Esophagus muscularis mucosa (tissue), 4 donors: ENCODE measurements around the gene AKT1.

Experiments used
- CTCF ChIP-seq, 3 experiments: fragments of 200-600 bp in 2 of 3; fragments of 450-650 bp in 1 of 3; sonication (generic) in 2 of 3; IDR thresholded peaks; one replicate each; pipeline ENCODE4 v1.5.1; 2017 to 2019; ENCODE audit warnings: antibody characterized with exemption in 3 of 3, mild to moderate bottlenecking in 2 of 3, moderate library complexity in 1 of 3
- EP300 ChIP-seq: sonication (generic); formaldehyde crosslinking; IDR thresholded peaks from one replicate; pipeline ENCODE4 v1.6.1; 2017; ENCODE audit warnings: antibody characterized with exemption
- POLR2A ChIP-seq: fragments of 450-650 bp; IDR thresholded peaks from one replicate; pipeline ENCODE4 v1.6.1; 2017; ENCODE audit warnings: antibody characterized with exemption, moderate library complexity, mild to moderate bottlenecking, low read depth
- POLR2AphosphoS5 ChIP-seq, 2 donors: sonication (generic); formaldehyde crosslinking; IDR thresholded peaks; one replicate each; pipeline ENCODE4 v1.6.1; 2017; ENCODE audit warnings: antibody characterized with exemption in 2 of 2

DNA sequence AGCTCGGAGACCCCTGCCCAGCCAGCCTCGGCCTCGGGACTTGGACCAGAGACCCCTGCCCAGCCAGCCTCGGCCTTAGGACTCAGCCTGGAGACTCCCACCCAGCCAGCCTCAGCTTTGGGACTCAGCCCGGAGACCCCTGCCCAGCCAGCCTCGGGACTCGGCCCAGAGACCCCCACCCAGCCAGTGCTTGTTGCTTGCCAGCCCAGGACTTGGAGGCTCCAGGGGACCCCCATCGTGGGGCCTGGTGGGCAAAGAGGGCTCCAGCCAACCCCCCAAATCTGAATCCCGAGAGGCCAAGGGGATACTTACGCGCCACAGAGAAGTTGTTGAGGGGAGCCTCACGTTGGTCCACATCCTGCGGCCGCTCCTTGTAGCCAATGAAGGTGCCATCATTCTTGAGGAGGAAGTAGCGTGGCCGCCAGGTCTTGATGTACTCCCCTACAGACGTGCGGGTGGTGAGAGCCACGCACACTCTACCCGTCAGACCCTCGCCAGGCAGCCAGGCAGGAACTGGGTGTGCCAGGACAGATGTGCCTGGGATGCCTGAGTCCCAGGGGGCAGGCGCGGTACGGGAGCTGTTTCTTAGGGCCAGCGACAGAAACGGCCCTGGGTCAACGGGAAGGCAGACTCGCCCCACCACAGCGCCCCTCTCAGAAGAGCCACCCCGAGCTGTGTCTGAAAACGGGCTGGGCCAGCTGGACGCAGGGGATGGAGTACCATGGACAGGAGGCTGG is 15.6 kb downstream of the AKT1 start:
- TF ChIP-seq POLR2A (no peak), CTCF (IDR thresholded peaks at IDR 0.05) (no peak), EP300 (no peak), POLR2AphosphoS5 (IDR thresholded peaks at IDR 0.05) (no peak)
